RKO (cell line): ENCODE data around the gene COL16A1.

Experiments
- DNase-seq: peaks from one replicate; pipeline ENCODE4 v3.0.0-alpha.2; 2016; ENCODE audit warnings: low spot score

The COL16A1 gene

GRCh38 chr1:31706384-31707058 lies 2.7 kb upstream of the COL16A1 start:
- DNase-seq: no peak

GRCh38 chr1:31705080-31705866 lies 1.5 kb upstream of the COL16A1 start:
- peak; percentile 21 for DNase-seq

GRCh38 chr1:31704271-31705079 lies 658 bp upstream of the COL16A1 start:
- DNase-seq: no peak

GRCh38 chr1:31702836-31703404 lies 897 bp downstream of the COL16A1 start:
- no peak for DNase-seq

- peak; percentile 67 for DNase-seq
Observed at GRCh38 chr1:31701091-31701736, 2.6 kb downstream of the COL16A1 start.

- no peak for DNase-seq
Observed at GRCh38 chr1:31700468-31701090, 3.2 kb downstream of the COL16A1 start.

- no peak for DNase-seq
Observed at GRCh38 chr1:31699341-31699891, 4.4 kb downstream of the COL16A1 start.

- DNase-seq: no peak
Observed at GRCh38 chr1:31697369-31697984, 6.3 kb downstream of the COL16A1 start.

- DNase-seq: no peak
Observed at GRCh38 chr1:31696242-31696641, 7.6 kb downstream of the COL16A1 start.

GRCh38 chr1:31695327-31695726 lies 8.5 kb downstream of the COL16A1 start:
- DNase-seq: no peak

GRCh38 chr1:31694964-31695313 lies 8.9 kb downstream of the COL16A1 start:
- DNase-seq: no peak

GRCh38 chr1:31694069-31694963 lies 9.5 kb downstream of the COL16A1 start:
- no peak for DNase-seq

GRCh38 chr1:31693231-31693630 lies 10.6 kb downstream of the COL16A1 start:
- DNase-seq: no peak

GRCh38 chr1:31691951-31692350 lies 11.9 kb downstream of the COL16A1 start:
- DNase-seq: no peak

- DNase-seq: no peak
Observed at GRCh38 chr1:31691446-31691845, 12.4 kb downstream of the COL16A1 start.

- no peak for DNase-seq
Observed at GRCh38 chr1:31690921-31691320, 12.9 kb downstream of the COL16A1 start.

GRCh38 chr1:31689854-31690253 lies 14.0 kb downstream of the COL16A1 start:
- DNase-seq: peak; percentile 79

GRCh38 chr1:31689379-31689778 lies 14.4 kb downstream of the COL16A1 start:
- no peak for DNase-seq

- DNase-seq: no peak
Observed at GRCh38 chr1:31688233-31688918, 15.4 kb downstream of the COL16A1 start.
